ENCODE results near the gene RAB40C. TPM values are rescaled to one million over a fixed set of nuclear protein-coding genes. Genes with fewer than 3 reads are reported as not detected.

Gene RAB40C
- total RNA-seq, 1 experiment from 2014 or later = 19.1 TPM

DNA sequence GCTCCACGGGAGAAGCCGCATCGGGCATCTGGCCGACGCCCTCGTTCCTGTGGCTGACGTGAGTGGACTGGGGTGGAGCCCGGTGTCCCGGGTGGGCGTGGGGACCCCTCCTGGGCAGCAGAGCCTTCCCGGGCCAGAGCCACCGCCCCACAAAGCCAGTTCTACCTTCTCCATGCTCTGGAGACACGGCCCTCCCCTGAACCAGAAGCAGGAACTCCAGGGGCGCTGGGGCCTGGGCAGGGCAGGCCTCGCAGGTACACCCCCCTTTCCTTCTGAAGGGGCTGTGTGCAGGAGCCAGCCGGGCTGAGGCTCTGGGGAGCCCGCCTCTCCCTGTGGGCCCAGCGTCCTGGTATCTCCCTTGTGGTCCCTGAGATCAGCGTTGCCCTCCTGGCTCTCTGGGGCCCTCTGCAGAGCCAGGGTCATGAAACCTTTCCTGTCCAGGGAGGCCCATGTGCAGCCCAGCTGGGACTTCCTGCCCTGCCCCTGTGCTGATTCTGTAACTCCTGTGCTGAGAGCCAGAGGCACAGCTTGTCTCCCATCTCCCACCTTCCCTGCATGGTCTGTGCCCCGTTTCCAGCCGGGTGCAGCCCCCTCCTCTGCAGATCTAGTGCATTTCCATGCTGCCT is 13.6 kb upstream of the RAB40C start:
- no peak overlapping the region for H3K27ac Mint-ChIP-seq (ENCODE audit: unreplicated experiment)
- Histone ChIP-seq H3K27me3 (replicated peaks; ENCODE audit: control insufficient read depth, insufficient read depth, low read length) (no peaks in the 10 kb centered on the region), H3K4me3 (ENCODE audit: low read depth, low read length) (no peak overlapping the region), H3K4me1 (no peaks in the 10 kb centered on the region), H3K36me3 (ENCODE audit: control insufficient read depth, insufficient read depth, low read length) (no peaks in the 10 kb centered on the region), H3K9me3 (no peaks in the 10 kb centered on the region)
- no TSS peak for BruUV-seq (replicated peaks)
- H3K4me1 Mint-ChIP-seq (ENCODE audit: low read depth, unreplicated experiment) = peaks cover 6% of the 10 kb centered on the region
- intact Hi-C loops (cut with micrococcal nuclease; ENCODE audit: unreplicated experiment) = no loop called here
- no peak for DNase-seq
- H3K9me3 Mint-ChIP-seq (ENCODE audit: unreplicated experiment) = no peaks in the 10 kb centered on the region
- peaks cover 6% of the 10 kb centered on the region for H3K36me3 Mint-ChIP-seq (ENCODE audit: insufficient read depth, unreplicated experiment)
- ChIA-PET POLR2A (no interaction called here), CTCF (interaction anchor here (0.5 to 1.2 kb wide), 2 partner anchors 8 to 9 kb away, joined by 3 to 6 read pairs; no protein-coding TSS in a partner anchor)
- TF ChIP-seq, protein P1, sequence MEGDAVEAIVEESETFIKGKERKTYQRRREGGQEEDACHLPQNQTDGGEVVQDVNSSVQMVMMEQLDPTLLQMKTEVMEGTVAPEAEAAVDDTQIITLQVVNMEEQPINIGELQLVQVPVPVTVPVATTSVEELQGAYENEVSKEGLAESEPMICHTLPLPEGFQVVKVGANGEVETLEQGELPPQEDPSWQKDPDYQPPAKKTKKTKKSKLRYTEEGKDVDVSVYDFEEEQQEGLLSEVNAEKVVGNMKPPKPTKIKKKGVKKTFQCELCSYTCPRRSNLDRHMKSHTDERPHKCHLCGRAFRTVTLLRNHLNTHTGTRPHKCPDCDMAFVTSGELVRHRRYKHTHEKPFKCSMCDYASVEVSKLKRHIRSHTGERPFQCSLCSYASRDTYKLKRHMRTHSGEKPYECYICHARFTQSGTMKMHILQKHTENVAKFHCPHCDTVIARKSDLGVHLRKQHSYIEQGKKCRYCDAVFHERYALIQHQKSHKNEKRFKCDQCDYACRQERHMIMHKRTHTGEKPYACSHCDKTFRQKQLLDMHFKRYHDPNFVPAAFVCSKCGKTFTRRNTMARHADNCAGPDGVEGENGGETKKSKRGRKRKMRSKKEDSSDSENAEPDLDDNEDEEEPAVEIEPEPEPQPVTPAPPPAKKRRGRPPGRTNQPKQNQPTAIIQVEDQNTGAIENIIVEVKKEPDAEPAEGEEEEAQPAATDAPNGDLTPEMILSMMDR (IDR thresholded peaks at IDR 0.05; ENCODE audit: insufficient read depth in 1 of 2, low read depth in 1 of 2, low read length in 1 of 2, severe bottlenecking in 1 of 2, unreplicated experiment in 1 of 2) = no peak
- no peaks in the 10 kb centered on the region for H3K27me3 Mint-ChIP-seq (ENCODE audit: insufficient read depth, unreplicated experiment)
- no peak overlapping the region for H3K4me3 Mint-ChIP-seq (ENCODE audit: unreplicated experiment)

DNA sequence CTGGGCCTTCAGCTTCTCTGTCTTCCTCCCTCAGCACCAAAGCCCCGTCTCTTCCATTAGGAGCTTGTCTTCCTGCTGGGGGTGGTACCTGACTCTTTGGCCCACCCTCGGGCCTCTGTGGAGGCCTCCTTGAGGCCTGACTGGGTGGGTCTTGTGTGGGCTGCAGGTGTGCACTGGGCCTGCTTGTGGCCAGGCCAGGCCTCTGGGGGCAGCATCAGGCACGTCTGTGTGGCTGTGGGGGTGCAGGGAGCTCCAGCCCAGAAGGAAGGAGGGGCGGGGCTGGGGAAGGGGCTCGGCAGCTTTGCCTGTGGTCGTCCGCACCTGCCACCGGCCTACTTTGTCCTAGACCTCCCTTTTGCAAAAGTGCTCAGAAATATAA is 13.1 kb upstream of the RAB40C start:
- H3K27me3 ChIP-seq (replicated peaks; ENCODE audit: control insufficient read depth, insufficient read depth, low read length) = no peaks in the 10 kb centered on the region
- no peaks in the 10 kb centered on the region for H3K9me3 ChIP-seq
- H3K4me3 ChIP-seq (ENCODE audit: low read depth, low read length) = no peak overlapping the region
- H3K4me3 Mint-ChIP-seq (ENCODE audit: unreplicated experiment) = no peak overlapping the region
- no peak overlapping the region for H3K27ac Mint-ChIP-seq (ENCODE audit: unreplicated experiment)
- TF ChIP-seq, protein P1 (IDR thresholded peaks at IDR 0.05; ENCODE audit: insufficient read depth in 1 of 2, low read depth in 1 of 2, low read length in 1 of 2, severe bottlenecking in 1 of 2, unreplicated experiment in 1 of 2) = peak in 1 of 2 experiments; percentile 30
- no TSS peak for BruUV-seq (replicated peaks)
- H3K36me3 Mint-ChIP-seq (ENCODE audit: insufficient read depth, unreplicated experiment) = peaks cover 6% of the 10 kb centered on the region
- H3K4me1 ChIP-seq = no peaks in the 10 kb centered on the region
- H3K4me1 Mint-ChIP-seq (ENCODE audit: low read depth, unreplicated experiment) = peaks cover under 1% of the 10 kb centered on the region
- no peaks in the 10 kb centered on the region for H3K9me3 Mint-ChIP-seq (ENCODE audit: unreplicated experiment)
- no peaks in the 10 kb centered on the region for H3K36me3 ChIP-seq (ENCODE audit: control insufficient read depth, insufficient read depth, low read length)
- ChIA-PET POLR2A (no interaction called here), CTCF (interaction anchor here (0.5 to 1.2 kb wide), 2 partner anchors 8 kb away, joined by 3 to 6 read pairs; no protein-coding TSS in a partner anchor)
- no peak for DNase-seq
- intact Hi-C loops (cut with micrococcal nuclease; ENCODE audit: unreplicated experiment) = no loop called here
- H3K27me3 Mint-ChIP-seq (ENCODE audit: insufficient read depth, unreplicated experiment) = no peaks in the 10 kb centered on the region

DNA sequence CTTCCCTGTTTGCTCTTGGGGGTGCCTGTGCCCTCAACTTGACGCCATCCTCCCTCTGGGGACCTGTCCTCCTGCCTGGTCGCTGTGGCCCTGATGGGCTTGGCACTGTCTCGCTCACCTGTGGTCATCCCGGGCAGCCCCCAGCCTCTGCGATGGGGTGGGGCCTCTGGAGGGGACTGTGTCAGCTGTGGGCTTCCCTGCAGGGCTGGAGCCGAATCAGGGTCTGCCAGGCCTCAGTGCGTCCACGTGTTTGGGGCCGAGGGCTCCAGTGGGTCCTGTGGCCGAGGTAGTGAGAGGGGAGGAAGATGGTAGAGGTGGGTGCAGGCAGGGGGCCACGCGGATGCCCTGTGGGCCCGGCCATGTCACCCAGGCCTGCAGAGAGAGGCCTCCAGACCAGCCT is 12.1 kb upstream of the RAB40C start:
- Mint-ChIP-seq H3K4me3 (ENCODE audit: unreplicated experiment) (no peak overlapping the region), H3K36me3 (ENCODE audit: insufficient read depth, unreplicated experiment) (peaks cover 6% of the 10 kb centered on the region), H3K27me3 (ENCODE audit: insufficient read depth, unreplicated experiment) (no peaks in the 10 kb centered on the region), H3K4me1 (ENCODE audit: low read depth, unreplicated experiment) (no peaks in the 10 kb centered on the region), H3K9me3 (ENCODE audit: unreplicated experiment) (no peaks in the 10 kb centered on the region), H3K27ac (ENCODE audit: unreplicated experiment) (no peak overlapping the region)
- POLR2A ChIA-PET = no interaction called here
- BruUV-seq (replicated peaks) = no TSS peak
- intact Hi-C loops (cut with micrococcal nuclease; ENCODE audit: unreplicated experiment) = no loop called here
- no peaks in the 10 kb centered on the region for H3K36me3 ChIP-seq (ENCODE audit: control insufficient read depth, insufficient read depth, low read length)
- TF ChIP-seq, protein P1 (IDR thresholded peaks at IDR 0.05; ENCODE audit: insufficient read depth in 1 of 2, low read depth in 1 of 2, low read length in 1 of 2, severe bottlenecking in 1 of 2, unreplicated experiment in 1 of 2) = no peak
- DNase-seq = no peak
- no peaks in the 10 kb centered on the region for H3K27me3 ChIP-seq (replicated peaks; ENCODE audit: control insufficient read depth, insufficient read depth, low read length)
- no peak overlapping the region for H3K4me3 ChIP-seq (ENCODE audit: low read depth, low read length)
- no peaks in the 10 kb centered on the region for H3K9me3 ChIP-seq
- no peaks in the 10 kb centered on the region for H3K4me1 ChIP-seq
- CTCF ChIA-PET = no interaction called here

Measured in Caco-2 (cell line).